Endothelial cell of umbilical vein (primary cell): ENCODE measurements around the gene ARHGEF16.

Source experiments
- EZH2 ChIP-seq: IDR thresholded peaks from 2 replicates; pipeline ENCODE4 v1.6.1; 2012; ENCODE audit warnings: borderline replicate concordance, low read depth, mild to moderate bottlenecking, moderate library complexity, low read length, inconsistent platforms; ENCODE audit not compliant: severe bottlenecking
- FOS ChIP-seq: IDR thresholded peaks from 2 replicates; pipeline ENCODE4 v1.6.1; 2011; ENCODE audit warnings: mild to moderate bottlenecking, low read length, moderate library complexity, borderline replicate concordance; ENCODE audit not compliant: insufficient read depth
- GATA2 ChIP-seq: IDR thresholded peaks from 2 replicates; pipeline ENCODE4 v1.7.0; 2011; ENCODE audit warnings: low read depth, mild to moderate bottlenecking, moderate library complexity, mixed read lengths, low read length; ENCODE audit not compliant: insufficient read length, insufficient read depth
- JUN ChIP-seq: IDR thresholded peaks from 2 replicates; pipeline ENCODE4 v1.6.1; 2011; ENCODE audit warnings: borderline replicate concordance, low read depth; ENCODE audit not compliant: insufficient read length, insufficient read depth
- MYC ChIP-seq: IDR thresholded peaks from one replicate; pipeline ENCODE4 v1.6.1; 2011; ENCODE audit warnings: mild to moderate bottlenecking, low read depth, low read length
- POLR2A ChIP-seq: IDR thresholded peaks from 2 replicates; pipeline ENCODE4 v1.6.1; 2012; ENCODE audit warnings: low read depth, mild to moderate bottlenecking, control low read depth, low read length
- POLR2AphosphoS5 ChIP-seq: IDR thresholded peaks from 2 replicates; pipeline ENCODE4 v1.6.1; 2012; ENCODE audit warnings: low read depth, mild to moderate bottlenecking, control low read depth, low read length, moderate library complexity; ENCODE audit not compliant: insufficient read depth
- TF ChIP-seq, protein P1 (sequence below), 2 donors: IDR thresholded peaks; 1 replicate in 1 of 2; 2 replicates in 1 of 2; pipeline ENCODE4 v1.5.1; 2011; ENCODE audit warnings: low read length in 2 of 2, mild to moderate bottlenecking in 2 of 2, moderate library complexity in 2 of 2, control low read depth in 1 of 2, inconsistent platforms in 1 of 2, low read depth in 1 of 2; ENCODE audit not compliant: insufficient read depth in 1 of 2; ENCODE audit errors: extremely low read depth in 1 of 2
- TF ChIP-seq, protein P2 (sequence below): IDR thresholded peaks from 2 replicates; pipeline ENCODE4 v1.6.1; 2011; ENCODE audit not compliant: insufficient read depth, insufficient read length

DNA sequence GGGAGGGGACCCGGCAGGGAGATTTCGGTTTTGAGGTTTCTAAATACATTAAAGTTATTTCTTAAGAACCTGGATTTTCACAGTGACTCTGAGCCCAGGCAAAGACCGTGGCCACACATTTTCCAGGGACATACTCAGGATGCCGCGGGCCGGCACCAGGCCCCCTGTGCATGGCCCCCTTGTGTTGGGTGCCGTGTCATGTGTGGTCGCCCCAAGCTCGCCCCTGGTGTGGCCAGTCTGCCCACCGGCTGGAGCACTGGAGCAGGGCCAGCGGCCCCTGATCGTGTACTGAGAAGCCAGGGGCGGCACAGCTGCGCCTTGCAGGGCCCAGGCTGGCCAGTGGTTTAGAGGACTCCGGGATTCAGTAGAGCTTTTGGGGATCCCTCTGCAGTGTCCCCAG is 26.6 kb downstream of the ARHGEF16 start:
- TF ChIP-seq EZH2, result no peak
- TF ChIP-seq, protein P1, sequence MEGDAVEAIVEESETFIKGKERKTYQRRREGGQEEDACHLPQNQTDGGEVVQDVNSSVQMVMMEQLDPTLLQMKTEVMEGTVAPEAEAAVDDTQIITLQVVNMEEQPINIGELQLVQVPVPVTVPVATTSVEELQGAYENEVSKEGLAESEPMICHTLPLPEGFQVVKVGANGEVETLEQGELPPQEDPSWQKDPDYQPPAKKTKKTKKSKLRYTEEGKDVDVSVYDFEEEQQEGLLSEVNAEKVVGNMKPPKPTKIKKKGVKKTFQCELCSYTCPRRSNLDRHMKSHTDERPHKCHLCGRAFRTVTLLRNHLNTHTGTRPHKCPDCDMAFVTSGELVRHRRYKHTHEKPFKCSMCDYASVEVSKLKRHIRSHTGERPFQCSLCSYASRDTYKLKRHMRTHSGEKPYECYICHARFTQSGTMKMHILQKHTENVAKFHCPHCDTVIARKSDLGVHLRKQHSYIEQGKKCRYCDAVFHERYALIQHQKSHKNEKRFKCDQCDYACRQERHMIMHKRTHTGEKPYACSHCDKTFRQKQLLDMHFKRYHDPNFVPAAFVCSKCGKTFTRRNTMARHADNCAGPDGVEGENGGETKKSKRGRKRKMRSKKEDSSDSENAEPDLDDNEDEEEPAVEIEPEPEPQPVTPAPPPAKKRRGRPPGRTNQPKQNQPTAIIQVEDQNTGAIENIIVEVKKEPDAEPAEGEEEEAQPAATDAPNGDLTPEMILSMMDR (IDR thresholded peaks at IDR 0.05; ENCODE audit: extremely low read depth in 1 of 2, insufficient read depth in 1 of 2, low read depth in 1 of 2, low read length in 2 of 2), result no peak
- TF ChIP-seq POLR2AphosphoS5, result no peak
- TF ChIP-seq POLR2A, result no peak
- no peak for TF ChIP-seq MYC
- TF ChIP-seq, protein P2, sequence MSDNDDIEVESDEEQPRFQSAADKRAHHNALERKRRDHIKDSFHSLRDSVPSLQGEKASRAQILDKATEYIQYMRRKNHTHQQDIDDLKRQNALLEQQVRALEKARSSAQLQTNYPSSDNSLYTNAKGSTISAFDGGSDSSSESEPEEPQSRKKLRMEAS, result no peak
- no peak for TF ChIP-seq GATA2
- no peak for TF ChIP-seq FOS
- TF ChIP-seq JUN, result no peak
